Breast epithelium (tissue), 4 donors: ENCODE results near the gene FCGR3A. TPM values are rescaled to one million over a fixed set of nuclear protein-coding genes. Genes with fewer than 3 reads are reported as not detected.
A peak's percentile ranks its signal among the peaks of the same experiment; 100 is the strongest.

ENCODE experiments used
- DNase-seq, 2 donors: peaks; one replicate each; pipeline ENCODE4 v3.0.0-alpha.2; 2019; ENCODE audit warnings: low spot score in 2 of 2
- H3K27ac ChIP-seq, 2 donors: fragments of 200-600 bp; sonication (generic) in 1 of 2; one replicate each; pipeline ENCODE4 v1.5.1; 2016 to 2019; ENCODE audit warnings: mild to moderate bottlenecking in 1 of 2
- H3K27me3 ChIP-seq, 2 donors: fragments of 200-600 bp; sonication (generic) in 1 of 2; one replicate each; pipeline versions ENCODE4 v1.5.1 to v1.6.0; 2017 to 2019; ENCODE audit warnings: control low read depth in 1 of 2, mild to moderate bottlenecking in 1 of 2
- H3K36me3 ChIP-seq: fragments of 200-600 bp; one replicate; pipeline ENCODE4 v1.5.1; 2019
- H3K4me1 ChIP-seq, 2 donors: fragments of 200-600 bp; sonication (generic); one replicate each; pipeline ENCODE4 v1.5.1; 2016 to 2019; ENCODE audit warnings: control low read depth in 1 of 2
- H3K4me3 ChIP-seq, 3 donors: fragments of 200-600 bp; sonication (generic); 1 replicate in 2 of 3; 2 replicates in 1 of 3; pipeline ENCODE4 v1.5.1; 2016 to 2019; ENCODE audit warnings: mild to moderate bottlenecking in 3 of 3, moderate library complexity in 2 of 3
- H3K9me3 ChIP-seq, 2 donors: fragments of 200-600 bp; sonication (generic) in 1 of 2; one replicate each; pipeline ENCODE4 v1.5.1; 2016 to 2019; ENCODE audit warnings: control low read depth in 1 of 2
- POLR2A ChIP-seq: fragments of 450-650 bp; IDR thresholded peaks from one replicate; pipeline ENCODE4 v1.6.1; 2016; ENCODE audit warnings: antibody characterized with exemption, mild to moderate bottlenecking, moderate library complexity
- POLR2AphosphoS5 ChIP-seq, 3 donors: sonication (generic); formaldehyde crosslinking; IDR thresholded peaks; one replicate each; pipeline ENCODE4 v1.6.1; 2017; ENCODE audit warnings: antibody characterized with exemption in 3 of 3
- intact Hi-C: fragments of 100-400 bp; cut with DNase I; formaldehyde crosslinking; loops from one replicate; pipeline ENCODE4 v1.15.1; 2023; ENCODE audit warnings: low total_unique reads
- total RNA-seq, 3 donors: library from RNA; depleted of rRNA; stranded (reverse); fragments of >200 nt; gene quantifications; one replicate each; pipeline ENCODE4 v1.1.0, GENCODE V29; 2016
- TF ChIP-seq, protein P1 (sequence below), 3 donors: fragments of 450-650 bp; IDR thresholded peaks; one replicate each; pipeline ENCODE4 v1.5.1; 2016 to 2017; ENCODE audit warnings: antibody characterized with exemption in 3 of 3, mild to moderate bottlenecking in 3 of 3, moderate library complexity in 3 of 3

Gene FCGR3A
- total RNA-seq, 3 donors from 2014 or later: 8.6 to 23.9 (median 12.9) TPM

DNA sequence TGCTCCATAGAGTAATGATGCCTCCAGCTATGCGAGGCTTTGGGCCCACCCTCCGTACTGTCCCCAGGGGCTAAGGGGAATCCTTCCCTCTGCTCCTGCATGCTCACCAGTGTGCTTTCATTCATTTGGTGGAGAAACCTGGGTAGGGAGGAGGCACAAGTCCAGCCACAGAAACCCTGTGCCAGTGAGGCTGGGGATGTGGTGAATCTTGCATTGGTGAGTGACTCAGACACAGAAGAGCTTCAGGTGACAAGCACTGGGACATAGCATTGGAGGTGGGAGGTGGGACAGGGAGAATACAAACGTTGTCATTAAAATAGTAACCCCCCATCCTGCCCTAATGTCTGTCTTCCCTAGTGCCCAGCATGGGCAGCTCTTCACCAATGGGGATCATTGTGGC is 39.1 kb downstream of the FCGR3A start:
- TF ChIP-seq POLR2A (no peak), POLR2AphosphoS5 (IDR thresholded peaks at IDR 0.05) (no peak)
- TF ChIP-seq, protein P1, sequence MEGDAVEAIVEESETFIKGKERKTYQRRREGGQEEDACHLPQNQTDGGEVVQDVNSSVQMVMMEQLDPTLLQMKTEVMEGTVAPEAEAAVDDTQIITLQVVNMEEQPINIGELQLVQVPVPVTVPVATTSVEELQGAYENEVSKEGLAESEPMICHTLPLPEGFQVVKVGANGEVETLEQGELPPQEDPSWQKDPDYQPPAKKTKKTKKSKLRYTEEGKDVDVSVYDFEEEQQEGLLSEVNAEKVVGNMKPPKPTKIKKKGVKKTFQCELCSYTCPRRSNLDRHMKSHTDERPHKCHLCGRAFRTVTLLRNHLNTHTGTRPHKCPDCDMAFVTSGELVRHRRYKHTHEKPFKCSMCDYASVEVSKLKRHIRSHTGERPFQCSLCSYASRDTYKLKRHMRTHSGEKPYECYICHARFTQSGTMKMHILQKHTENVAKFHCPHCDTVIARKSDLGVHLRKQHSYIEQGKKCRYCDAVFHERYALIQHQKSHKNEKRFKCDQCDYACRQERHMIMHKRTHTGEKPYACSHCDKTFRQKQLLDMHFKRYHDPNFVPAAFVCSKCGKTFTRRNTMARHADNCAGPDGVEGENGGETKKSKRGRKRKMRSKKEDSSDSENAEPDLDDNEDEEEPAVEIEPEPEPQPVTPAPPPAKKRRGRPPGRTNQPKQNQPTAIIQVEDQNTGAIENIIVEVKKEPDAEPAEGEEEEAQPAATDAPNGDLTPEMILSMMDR (IDR thresholded peaks at IDR 0.05): no peak
- DNase-seq: no peak
- H3K27ac ChIP-seq: no peak overlapping the region
- H3K36me3 ChIP-seq: no peaks in the 10 kb centered on the region
- H3K9me3 ChIP-seq: no peaks in the 10 kb centered on the region
- no peaks in the 10 kb centered on the region for H3K27me3 ChIP-seq
- H3K4me3 ChIP-seq: no peak overlapping the region
- intact Hi-C loops: no loop called here
- H3K4me1 ChIP-seq: no peaks in the 10 kb centered on the region

DNA sequence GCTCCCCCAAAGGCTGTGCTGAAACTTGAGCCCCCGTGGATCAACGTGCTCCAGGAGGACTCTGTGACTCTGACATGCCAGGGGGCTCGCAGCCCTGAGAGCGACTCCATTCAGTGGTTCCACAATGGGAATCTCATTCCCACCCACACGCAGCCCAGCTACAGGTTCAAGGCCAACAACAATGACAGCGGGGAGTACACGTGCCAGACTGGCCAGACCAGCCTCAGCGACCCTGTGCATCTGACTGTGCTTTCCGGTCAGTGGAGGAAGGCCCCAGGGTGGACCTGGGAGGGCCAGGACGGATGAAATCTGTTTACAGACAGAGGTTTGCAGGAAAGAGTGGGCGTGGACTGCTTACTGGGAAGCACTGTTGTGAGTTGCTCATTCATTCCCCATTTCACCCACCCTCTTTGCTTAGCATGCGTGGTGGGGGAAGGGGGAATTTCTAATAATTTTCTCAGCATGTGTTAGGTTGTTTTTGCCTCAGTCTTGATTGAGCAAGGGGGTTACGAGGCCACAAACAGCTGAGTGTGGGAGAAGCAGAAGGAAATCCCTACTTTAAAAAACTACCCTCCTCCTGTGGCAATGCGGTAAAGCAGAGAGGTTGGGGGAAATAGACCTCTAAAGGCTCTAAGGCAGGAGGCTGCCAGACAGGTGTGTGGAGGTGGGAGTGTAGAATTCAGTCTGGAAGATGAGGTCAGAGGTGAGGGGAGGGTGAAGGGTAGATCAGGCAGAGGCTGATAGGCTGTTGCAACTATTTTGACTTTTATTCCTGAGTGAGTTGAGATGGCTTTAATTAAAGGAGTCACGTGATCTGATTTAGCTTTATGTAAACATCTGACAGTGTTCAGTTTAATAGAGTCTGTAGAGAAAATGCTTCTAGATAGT is 43.0 kb downstream of the FCGR3A start:
- Histone ChIP-seq H3K4me1 (no peaks in the 10 kb centered on the region), H3K9me3 (no peaks in the 10 kb centered on the region), H3K4me3 (peak overlapping the region; percentile 15 to 46 (median 32)), H3K27me3 (no peaks in the 10 kb centered on the region), H3K36me3 (no peaks in the 10 kb centered on the region), H3K27ac (peak overlapping the region in 1 of 2 donors; percentile 82)
- no peak for DNase-seq
- intact Hi-C loops: no loop called here
- TF ChIP-seq, protein P1 (IDR thresholded peaks at IDR 0.05): no peak
- peak in 1 of 3 donors; percentile 9 for TF ChIP-seq POLR2AphosphoS5 (IDR thresholded peaks at IDR 0.05)

DNA sequence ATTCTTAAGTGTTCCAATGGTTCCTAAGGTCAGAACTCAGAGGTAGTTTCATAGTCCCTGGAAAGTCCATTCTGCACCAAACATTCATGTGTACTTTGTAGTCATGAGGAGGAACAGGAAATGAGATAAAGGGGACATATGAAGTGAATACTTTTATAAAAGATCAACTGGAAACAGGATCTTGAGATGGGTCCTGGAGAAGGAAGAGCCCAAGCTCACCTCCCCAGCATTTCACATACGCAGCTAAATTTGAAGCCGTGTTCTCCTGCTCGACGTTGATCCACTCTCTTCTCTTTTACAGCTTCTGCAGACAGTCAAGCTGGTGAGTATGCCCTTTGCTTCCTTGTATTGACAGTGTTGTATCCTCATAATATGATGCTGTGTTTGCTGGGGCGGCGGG is 43.9 kb downstream of the FCGR3A start:
- Histone ChIP-seq H3K9me3 (no peaks in the 10 kb centered on the region), H3K4me3 (peak overlapping the region in 2 of 3 donors; percentile 32 to 46), H3K36me3 (no peaks in the 10 kb centered on the region), H3K27me3 (no peaks in the 10 kb centered on the region), H3K27ac (peak overlapping the region in 1 of 2 donors; percentile 82), H3K4me1 (no peaks in the 10 kb centered on the region)
- TF ChIP-seq, protein P1 (IDR thresholded peaks at IDR 0.05): no peak
- TF ChIP-seq POLR2A: no peak
- TF ChIP-seq POLR2AphosphoS5 (IDR thresholded peaks at IDR 0.05): no peak
- intact Hi-C loops: no loop called here
- no peak for DNase-seq

DNA sequence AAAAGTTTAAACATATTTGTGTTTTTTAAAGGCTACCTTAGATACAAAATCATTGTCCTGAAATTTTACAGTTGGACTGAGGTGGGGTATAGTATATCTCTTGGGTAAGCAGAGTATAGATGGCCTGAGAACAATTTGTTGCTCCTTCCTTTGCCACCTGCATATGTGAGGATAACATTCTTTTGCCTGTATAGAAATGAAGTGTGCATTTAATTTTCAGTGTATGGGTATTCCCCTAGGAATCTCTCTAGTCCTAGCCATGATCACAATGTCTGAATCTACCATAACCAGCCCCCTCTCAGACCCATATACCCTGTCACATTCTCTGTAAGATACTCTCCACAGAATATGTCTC is 46.2 kb downstream of the FCGR3A start:
- no peaks in the 10 kb centered on the region for H3K9me3 ChIP-seq
- intact Hi-C loops: no loop called here
- no peaks in the 10 kb centered on the region for H3K27me3 ChIP-seq
- TF ChIP-seq, protein P1 (IDR thresholded peaks at IDR 0.05): no peak
- TF ChIP-seq POLR2AphosphoS5 (IDR thresholded peaks at IDR 0.05) (no peak), POLR2A (no peak)
- no peaks in the 10 kb centered on the region for H3K36me3 ChIP-seq
- H3K27ac ChIP-seq: no peak overlapping the region
- no peak overlapping the region for H3K4me3 ChIP-seq
- DNase-seq: no peak
- no peaks in the 10 kb centered on the region for H3K4me1 ChIP-seq

DNA sequence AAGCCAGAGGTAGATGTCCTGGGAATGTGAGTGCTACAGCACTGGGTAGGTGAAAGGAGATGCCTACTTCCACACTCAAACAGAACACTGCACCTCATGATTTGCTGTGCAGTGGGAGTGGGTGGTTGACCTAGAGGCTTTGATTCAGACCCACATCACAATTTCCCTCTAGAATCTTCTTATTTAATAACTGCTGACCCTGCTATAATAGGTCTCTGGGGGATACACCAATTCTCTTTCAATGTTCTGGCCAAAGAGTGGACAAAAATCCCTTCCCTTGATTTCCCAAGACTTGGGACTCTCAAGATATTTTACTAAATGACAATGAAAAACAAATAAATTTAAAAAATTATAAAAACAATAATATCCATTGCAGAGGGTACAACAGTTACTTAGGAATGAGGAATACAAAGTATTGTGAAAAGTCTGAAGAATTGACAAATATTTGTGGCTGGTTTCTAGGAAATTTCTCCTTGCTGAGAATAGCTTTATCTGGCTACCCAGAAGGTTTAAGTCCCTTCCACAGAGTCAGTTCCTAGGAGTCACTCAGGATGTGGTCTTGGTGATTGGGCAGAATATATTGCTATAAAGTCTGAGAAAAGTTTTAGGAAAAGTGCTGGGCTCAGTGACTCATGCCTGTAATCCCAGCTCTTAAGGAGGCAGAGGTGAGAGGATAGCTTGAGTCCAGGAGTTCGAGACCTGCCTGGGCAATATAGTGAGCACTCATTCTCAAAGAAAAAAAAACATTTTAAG is 46.8 kb downstream of the FCGR3A start:
- TF ChIP-seq POLR2AphosphoS5 (IDR thresholded peaks at IDR 0.05) (no peak), POLR2A (no peak)
- TF ChIP-seq, protein P1 (IDR thresholded peaks at IDR 0.05): no peak
- H3K27me3 ChIP-seq: no peaks in the 10 kb centered on the region
- intact Hi-C loops: no loop called here
- H3K36me3 ChIP-seq: no peaks in the 10 kb centered on the region
- H3K27ac ChIP-seq: no peak overlapping the region
- no peak for DNase-seq
- no peak overlapping the region for H3K4me3 ChIP-seq
- H3K4me1 ChIP-seq: no peaks in the 10 kb centered on the region
- H3K9me3 ChIP-seq: no peaks in the 10 kb centered on the region
